HUES64 (cell line): ENCODE data around the gene PDE4D.

Experiments used
- H3K27ac ChIP-seq: 2 replicates; pipeline ENCODE4 v1.7.0; 2013; ENCODE audit warnings: low read depth, low read length, inconsistent platforms
- H3K27me3 ChIP-seq: 2 replicates; pipeline ENCODE4 v1.6.1; 2013; ENCODE audit warnings: mild to moderate bottlenecking, low read length; ENCODE audit not compliant: insufficient read depth
- H3K36me3 ChIP-seq: 2 replicates; pipeline ENCODE4 v1.6.1; 2013; ENCODE audit warnings: mild to moderate bottlenecking, low read length; ENCODE audit not compliant: insufficient read depth
- H3K4me1 ChIP-seq: 2 replicates; pipeline ENCODE4 v1.6.1; 2013; ENCODE audit warnings: mild to moderate bottlenecking, low read length, moderate library complexity; ENCODE audit not compliant: insufficient read depth
- H3K4me3 ChIP-seq: 2 replicates; pipeline ENCODE4 v1.5.1; 2013; ENCODE audit warnings: mild to moderate bottlenecking, low read length, moderate library complexity
- H3K9ac ChIP-seq: 2 replicates; pipeline ENCODE4 v1.6.1; 2013; ENCODE audit warnings: mild to moderate bottlenecking, low read depth, low read length
- H3K9me3 ChIP-seq: 2 replicates; pipeline ENCODE4 v1.6.1; 2013; ENCODE audit warnings: low read depth, low read length; ENCODE audit not compliant: insufficient read depth
- WGBS: fragments of 150-250, 120-280 bp; methylation state at CpG from one replicate; pipeline ENCODE4 v1.1.7; 2013; ENCODE audit warnings: missing lambda C conversion rate; 5-methylcytosine and 5-hydroxymethylcytosine counted together

PDE4D gene

GRCh38 chr5:59231221-59231931 is 662.1 kb downstream of the PDE4D start:
- Histone ChIP-seq H3K36me3 (no peaks in the 10 kb centered on the region), H3K4me1 (no peaks in the 10 kb centered on the region), H3K9me3 (no peaks in the 10 kb centered on the region), H3K27ac (no peak overlapping the region), H3K27me3 (no peaks in the 10 kb centered on the region), H3K4me3 (no peak overlapping the region), H3K9ac (no peak overlapping the region)
- WGBS = 94% methylated on average over 4 of the region's 7 CpGs

DNA sequence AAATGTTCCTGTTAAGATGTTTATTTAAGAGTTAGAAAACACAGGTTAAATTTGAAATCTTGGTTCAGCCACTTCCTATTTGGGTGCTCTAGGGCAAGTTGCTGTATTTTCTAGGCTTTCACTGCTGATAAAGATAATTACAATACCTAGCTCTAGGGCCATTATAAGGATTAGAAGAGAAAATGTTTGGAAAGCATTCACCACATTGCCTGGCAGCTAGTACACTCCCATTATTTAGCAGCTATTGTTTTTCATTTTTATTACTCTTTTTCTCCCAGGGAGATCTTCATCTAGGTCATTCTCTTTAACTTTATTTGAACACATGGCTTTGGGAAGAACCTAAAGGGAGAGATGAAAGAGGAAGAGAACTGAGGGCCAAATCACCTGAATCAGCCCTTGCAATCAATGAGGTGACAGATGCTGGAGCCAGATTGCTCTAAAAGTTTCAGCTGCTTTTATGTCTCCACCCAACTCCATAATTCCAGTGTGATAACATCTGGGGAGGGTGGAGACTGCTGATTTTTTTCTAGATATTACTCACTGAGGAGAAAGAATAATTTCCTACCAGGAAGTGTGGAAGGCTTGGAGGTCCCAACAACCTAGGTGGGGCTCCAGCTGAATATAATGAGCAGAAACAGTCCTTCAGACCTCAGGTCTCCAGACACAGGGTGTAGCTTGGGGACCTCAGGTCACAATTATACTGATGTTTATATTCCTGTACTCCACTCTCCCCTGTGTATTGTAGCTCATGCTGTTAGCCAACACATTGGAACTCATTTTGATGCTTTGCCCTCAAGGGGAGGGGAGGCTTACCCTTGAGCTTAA is 670.6 kb downstream of the PDE4D start:
- Histone ChIP-seq H3K4me3 (no peak overlapping the region), H3K9me3 (no peaks in the 10 kb centered on the region; the same call in 1 of the 2 replicates), H3K36me3 (no peaks in the 10 kb centered on the region), H3K9ac (no peak overlapping the region), H3K27ac (no peak overlapping the region), H3K4me1 (no peaks in the 10 kb centered on the region), H3K27me3 (no peaks in the 10 kb centered on the region)

DNA sequence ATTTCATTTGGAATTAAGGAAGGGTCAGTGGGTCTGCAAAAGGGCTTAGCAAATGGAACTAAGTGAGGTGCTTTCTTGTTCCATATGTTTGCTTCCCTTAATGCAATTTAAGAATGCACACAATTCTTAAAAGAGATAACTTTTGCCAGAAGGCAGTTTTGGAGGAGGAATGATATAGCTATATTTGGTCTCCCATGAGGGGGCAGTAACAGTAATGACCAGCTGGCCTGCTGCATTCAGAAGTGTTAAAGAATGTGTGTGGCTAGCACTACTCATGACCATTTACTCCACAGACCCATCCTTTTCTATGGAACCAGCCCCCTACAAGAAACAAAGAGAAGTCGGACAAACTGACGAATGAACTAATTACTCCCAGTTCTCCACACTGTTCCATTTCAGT is 671.8 kb downstream of the PDE4D start:
- H3K4me3 ChIP-seq = no peak overlapping the region
- no peaks in the 10 kb centered on the region for H3K4me1 ChIP-seq
- H3K27ac ChIP-seq = no peak overlapping the region
- no peak overlapping the region for H3K9ac ChIP-seq
- no peaks in the 10 kb centered on the region for H3K36me3 ChIP-seq
- H3K27me3 ChIP-seq = no peaks in the 10 kb centered on the region
- no peaks in the 10 kb centered on the region; the same call in 1 of the 2 replicates for H3K9me3 ChIP-seq
- 88% methylated on average over 2 of the region's 2 CpGs for WGBS

GRCh38 chr5:59218424-59219045 is 675.0 kb downstream of the PDE4D start:
- H3K27me3 ChIP-seq = no peaks in the 10 kb centered on the region
- H3K9me3 ChIP-seq = no peaks in the 10 kb centered on the region
- H3K4me1 ChIP-seq = no peaks in the 10 kb centered on the region
- H3K9ac ChIP-seq = no peak overlapping the region
- WGBS = no CpG with 5 or more reads among the region's 2 CpGs
- H3K36me3 ChIP-seq = no peaks in the 10 kb centered on the region
- H3K27ac ChIP-seq = no peak overlapping the region
- no peak overlapping the region for H3K4me3 ChIP-seq

DNA sequence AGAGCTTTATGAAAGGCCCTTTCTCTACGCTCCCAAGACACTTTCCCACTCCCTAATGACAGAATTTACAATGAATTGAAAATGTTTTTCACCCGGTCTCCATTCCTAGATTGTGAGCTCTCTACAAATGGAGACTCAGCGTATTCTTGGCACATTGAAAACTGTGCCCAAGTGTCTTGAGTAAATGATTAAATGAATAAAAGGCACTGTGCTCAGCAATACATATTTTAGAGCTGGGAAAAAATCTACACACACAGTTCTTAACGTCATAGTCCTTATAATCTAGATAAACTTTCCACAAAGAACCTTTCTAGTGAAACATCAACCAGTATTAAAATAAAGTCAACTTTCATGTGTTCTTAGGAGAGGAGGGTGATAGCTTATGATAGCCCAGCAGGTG is 676.7 kb downstream of the PDE4D start:
- H3K27ac ChIP-seq = no peak overlapping the region
- no peaks in the 10 kb centered on the region for H3K36me3 ChIP-seq
- no peaks in the 10 kb centered on the region for H3K9me3 ChIP-seq
- H3K27me3 ChIP-seq = no peaks in the 10 kb centered on the region
- no peak overlapping the region for H3K9ac ChIP-seq
- WGBS = 86% methylated on average over 4 of the region's 4 CpGs
- no peaks in the 10 kb centered on the region for H3K4me1 ChIP-seq
- no peak overlapping the region for H3K4me3 ChIP-seq

GRCh38 chr5:59212596-59212995 is 680.9 kb downstream of the PDE4D start:
- Histone ChIP-seq H3K4me3 (no peak overlapping the region), H3K36me3 (no peaks in the 10 kb centered on the region), H3K9ac (no peak overlapping the region), H3K27me3 (no peaks in the 10 kb centered on the region), H3K9me3 (no peaks in the 10 kb centered on the region), H3K4me1 (no peaks in the 10 kb centered on the region), H3K27ac (no peak overlapping the region)
- WGBS = 86% methylated on average over 1 of the region's 1 CpG

- Histone ChIP-seq H3K4me3 (no peak overlapping the region), H3K4me1 (no peaks in the 10 kb centered on the region), H3K9me3 (no peaks in the 10 kb centered on the region), H3K27ac (no peak overlapping the region), H3K9ac (no peak overlapping the region), H3K27me3 (no peaks in the 10 kb centered on the region), H3K36me3 (no peaks in the 10 kb centered on the region)
- whole genome bisulfite sequencing = 89% methylated on average over 2 of the region's 3 CpGs
Measured at GRCh38 chr5:59209758-59210359, 683.7 kb downstream of the PDE4D start.

GRCh38 chr5:59208474-59208873 is 685.1 kb downstream of the PDE4D start:
- Histone ChIP-seq H3K27ac (no peak overlapping the region), H3K9ac (no peak overlapping the region), H3K4me1 (no peaks in the 10 kb centered on the region), H3K36me3 (no peaks in the 10 kb centered on the region), H3K9me3 (no peaks in the 10 kb centered on the region), H3K4me3 (no peak overlapping the region), H3K27me3 (no peaks in the 10 kb centered on the region)

DNA sequence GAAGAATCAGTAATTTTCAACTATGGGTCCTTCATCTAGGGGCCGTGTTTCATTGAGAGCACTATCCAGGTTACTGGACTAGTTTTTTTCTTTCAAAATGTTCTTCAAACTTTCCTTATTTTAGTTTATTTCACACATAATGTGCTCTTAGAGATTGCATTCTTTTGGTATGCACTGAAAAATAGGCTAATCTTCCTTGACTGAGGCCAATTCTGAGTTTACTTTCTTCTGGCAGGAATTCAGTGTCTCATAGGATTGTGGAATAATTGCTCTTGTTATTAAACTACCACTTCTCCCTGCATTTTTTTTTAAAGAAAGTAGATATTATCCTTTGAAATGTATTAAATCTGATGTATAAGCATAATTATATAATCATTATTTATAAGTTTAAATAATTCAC is 686.1 kb downstream of the PDE4D start:
- no peak overlapping the region for H3K27ac ChIP-seq
- no peaks in the 10 kb centered on the region for H3K27me3 ChIP-seq
- no peak overlapping the region for H3K4me3 ChIP-seq
- no peak overlapping the region for H3K9ac ChIP-seq
- WGBS = 100% methylated on average over 1 of the region's 1 CpG
- H3K4me1 ChIP-seq = no peaks in the 10 kb centered on the region
- H3K9me3 ChIP-seq = no peaks in the 10 kb centered on the region
- H3K36me3 ChIP-seq = no peaks in the 10 kb centered on the region

DNA sequence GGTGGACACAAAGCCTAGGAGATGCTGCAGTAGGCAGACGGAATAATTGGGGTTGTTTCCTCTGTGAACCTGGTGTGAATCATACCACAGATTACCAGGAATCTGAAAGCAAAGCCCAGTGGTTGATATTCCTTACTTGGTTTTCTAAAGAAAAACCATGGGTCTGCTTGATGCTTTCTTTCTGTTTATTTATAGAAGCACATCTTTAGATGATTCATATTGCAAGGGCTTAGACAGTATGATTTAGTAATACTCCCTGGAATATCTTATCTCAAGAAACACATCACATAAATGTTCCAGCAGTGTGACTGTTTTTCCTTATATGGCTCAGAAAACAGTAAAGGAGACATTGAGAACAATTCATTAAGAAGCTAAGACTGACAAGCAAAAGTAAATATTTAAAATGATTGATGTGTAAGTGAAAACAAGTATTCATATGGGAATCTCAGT is 687.4 kb downstream of the PDE4D start:
- Histone ChIP-seq H3K36me3 (no peaks in the 10 kb centered on the region), H3K9me3 (no peaks in the 10 kb centered on the region), H3K4me3 (no peak overlapping the region), H3K27me3 (no peaks in the 10 kb centered on the region), H3K4me1 (no peaks in the 10 kb centered on the region), H3K27ac (no peak overlapping the region), H3K9ac (no peak overlapping the region)
- WGBS = 89% methylated on average over 1 of the region's 1 CpG
